ENCODE results near the gene NGF. TPM values are rescaled to one million over a fixed set of nuclear protein-coding genes. Genes with fewer than 3 reads are reported as not detected.

Gene NGF
- total and polyA plus RNA-seq, 9 of the 15 experiments (the other 6 are each of a cell fraction or from before 2014, with no cell fraction given), result not detected

DNA sequence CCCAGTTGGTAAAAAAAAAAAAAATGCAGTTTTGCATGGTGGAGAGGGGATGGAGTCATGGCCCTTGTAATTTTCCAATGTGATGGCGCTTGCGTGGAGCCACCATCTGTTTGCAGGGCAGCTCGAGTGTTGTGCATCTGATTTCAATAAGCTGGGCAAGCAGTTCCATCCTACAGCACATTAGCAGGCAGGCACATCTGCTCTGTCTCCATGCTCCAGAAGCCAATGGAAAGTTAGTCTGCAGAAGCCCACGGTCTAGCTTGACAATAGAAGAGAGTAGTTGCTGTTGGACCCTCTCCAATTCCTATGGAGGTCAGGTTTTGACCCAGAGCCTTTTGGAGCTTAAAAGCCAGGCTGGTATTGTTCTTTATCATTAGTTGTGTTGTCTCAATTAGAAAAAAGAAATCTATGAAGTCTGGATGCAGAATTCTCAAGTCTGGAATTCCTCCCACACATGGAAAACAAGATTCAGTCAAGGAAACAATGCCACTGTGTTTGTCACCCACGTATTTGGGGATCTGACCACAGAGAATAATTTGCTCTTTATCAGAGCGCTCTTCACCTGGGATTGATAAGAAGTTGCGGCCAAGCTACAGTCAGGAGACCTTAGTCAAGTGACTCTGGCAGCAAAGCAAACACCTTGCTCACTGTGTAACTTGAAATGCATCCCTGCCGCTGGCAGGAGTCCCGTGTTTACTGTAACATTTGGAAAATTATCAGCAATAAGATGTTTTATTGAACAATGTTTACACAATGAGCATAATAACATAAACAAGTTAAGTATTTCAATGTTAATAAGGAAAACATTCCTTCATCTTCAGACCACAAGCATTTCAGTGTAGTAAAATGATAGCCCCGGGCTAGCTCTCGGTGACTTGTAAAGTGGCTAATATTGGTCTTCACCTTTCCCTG lies 20.7 kb downstream of the NGF start:
- DNase-seq (ENCODE audit: extremely low read depth in 1 of 4, low spot score in 3 of 4) (no peak), FAIRE-seq (no peak), ATAC-seq (no peak)
- Histone ChIP-seq H3K36me3 (ENCODE audit: control insufficient read depth, insufficient read depth, low read length) (no peaks in the 10 kb centered on the region), H4K20me1 (replicated peaks; ENCODE audit: control insufficient read depth, insufficient read depth, low read length) (peaks cover 4% of the 10 kb centered on the region; the same call in 1 of the 2 replicates), H3K4me2 (ENCODE audit: insufficient read depth, low read length) (no peak overlapping the region), H3K4me1 (replicated peaks in 1 of 2; ENCODE audit: control insufficient read depth in 2 of 2, insufficient read depth in 2 of 2, low read length in 2 of 2) (no peaks in the 10 kb centered on the region), H3K9me1 (ENCODE audit: control insufficient read depth, insufficient read depth, low read length) (no peaks in the 10 kb centered on the region), H3K9me3 (replicated peaks; ENCODE audit: control insufficient read depth, insufficient read depth, low read depth, low read length) (no peaks in the 10 kb centered on the region), H3K4me3 (no peak overlapping the region), H3K27ac (ENCODE audit: extremely low read depth, low read depth, low read length) (no peak overlapping the region), H3K27me3 (ENCODE audit: control insufficient read depth in 2 of 2, insufficient read depth in 2 of 2, low read length in 2 of 2) (peaks cover 0 to 8% of the 10 kb centered on the region in 2 experiments; a peak in 1 of 5 replicates), H2AFZ (ENCODE audit: low read depth, low read length) (no peak overlapping the region), H3K9ac (ENCODE audit: insufficient read depth in 1 of 2, low read depth in 2 of 2, low read length in 2 of 2) (no peak overlapping the region), H3K79me2 (ENCODE audit: control insufficient read depth, insufficient read depth, low read length) (no peaks in the 10 kb centered on the region)
- POLR2A ChIA-PET, result no interaction called here
- in situ Hi-C loops (cut with MboI), result no loop called here
- BruUV-seq (replicated peaks), result no TSS peak
- CTCF ChIA-PET (ENCODE audit: low intra/inter-chr PET ratio), result no interaction called here
- under 1% methylated on average over 11 of the region's 11 CpGs for WGBS (ENCODE audit: insufficient coverage, low coverage, missing lambda C conversion rate)
- intact Hi-C loops (cut with micrococcal nuclease), result no loop called here
- TF ChIP-seq SRSF9 (IDR thresholded peaks at IDR 0.05; ENCODE audit: borderline replicate concordance, low read depth, low read length) (no peak), ZNF146 (CRISPR knock-in tag; IDR thresholded peaks at IDR 0.05; ENCODE audit: unreplicated experiment) (no peak), FOXK1 (CRISPR knock-in tag; IDR thresholded peaks at IDR 0.05; ENCODE audit: borderline replicate concordance) (no peak), ELF2 (CRISPR knock-in tag; IDR thresholded peaks at IDR 0.05) (no peak), ZBTB12 (CRISPR knock-in tag; IDR thresholded peaks at IDR 0.05) (no peak), MEIS2 (IDR thresholded peaks at IDR 0.05; ENCODE audit: partially characterized antibody) (no peak), ZNF3 (CRISPR knock-in tag; IDR thresholded peaks at IDR 0.05) (no peak)
- TF ChIP-seq, protein P1, sequence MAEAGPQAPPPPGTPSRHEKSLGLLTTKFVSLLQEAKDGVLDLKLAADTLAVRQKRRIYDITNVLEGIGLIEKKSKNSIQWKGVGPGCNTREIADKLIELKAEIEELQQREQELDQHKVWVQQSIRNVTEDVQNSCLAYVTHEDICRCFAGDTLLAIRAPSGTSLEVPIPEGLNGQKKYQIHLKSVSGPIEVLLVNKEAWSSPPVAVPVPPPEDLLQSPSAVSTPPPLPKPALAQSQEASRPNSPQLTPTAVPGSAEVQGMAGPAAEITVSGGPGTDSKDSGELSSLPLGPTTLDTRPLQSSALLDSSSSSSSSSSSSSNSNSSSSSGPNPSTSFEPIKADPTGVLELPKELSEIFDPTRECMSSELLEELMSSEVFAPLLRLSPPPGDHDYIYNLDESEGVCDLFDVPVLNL (CRISPR knock-in tag; IDR thresholded peaks at IDR 0.05; ENCODE audit: low read depth), result no peak
